Vagina (tissue), 2 donors: ENCODE results near the gene WDR1. TPM values are rescaled to one million over a fixed set of nuclear protein-coding genes. Genes with fewer than 3 reads are reported as not detected.

Experiments used
- DNase-seq, 2 donors: peaks; one replicate each; pipeline ENCODE4 v3.0.0-alpha.2; 2017; ENCODE audit errors: extremely low spot score in 2 of 2
- H3K27ac ChIP-seq: fragments of 200-600 bp; sonication (generic); one replicate; pipeline ENCODE4 v1.5.1; 2019
- H3K27me3 ChIP-seq: fragments of 200-600 bp; sonication (generic); one replicate; pipeline ENCODE4 v1.5.1; 2019
- H3K36me3 ChIP-seq, 2 donors: fragments of 200-600 bp; sonication (generic); one replicate each; pipeline ENCODE4 v1.5.1; 2017 to 2019
- H3K4me1 ChIP-seq: fragments of 200-600 bp; sonication (generic); one replicate; pipeline ENCODE4 v1.5.1; 2019
- H3K4me3 ChIP-seq, 2 donors: fragments of 200-600 bp; sonication (generic); 1 replicate in 1 of 2; 2 replicates in 1 of 2; pipeline ENCODE4 v1.5.1; 2016 to 2019
- H3K9me3 ChIP-seq: fragments of 200-600 bp; sonication (generic); one replicate; pipeline ENCODE4 v1.5.1; 2019
- POLR2A ChIP-seq, 2 donors: fragments of 450-650 bp; IDR thresholded peaks; one replicate each; pipeline ENCODE4 v1.6.1; 2017; ENCODE audit warnings: antibody characterized with exemption in 2 of 2, mild to moderate bottlenecking in 2 of 2, moderate library complexity in 2 of 2
- POLR2AphosphoS5 ChIP-seq, 2 donors: sonication (generic); formaldehyde crosslinking; IDR thresholded peaks; one replicate each; pipeline ENCODE4 v1.9.0; 2017; ENCODE audit warnings: antibody characterized with exemption in 2 of 2, mild to moderate bottlenecking in 2 of 2, low read depth in 1 of 2; ENCODE audit not compliant: insufficient read depth in 1 of 2
- intact Hi-C: fragments of 100-400 bp; cut with DNase I; formaldehyde crosslinking; loops from one replicate; pipeline ENCODE4 v1.15.1; 2023
- total RNA-seq: library from RNA; depleted of rRNA; stranded (reverse); fragments of >200 nt; gene quantifications from one replicate; pipeline ENCODE4 v1.2.3, GENCODE V29; 2016
- TF ChIP-seq, protein P1 (sequence below), 3 experiments: fragments of 450-650 bp in 2 of 3; fragments of 200-600 bp in 1 of 3; sonication (generic) in 1 of 3; IDR thresholded peaks; one replicate each; pipeline ENCODE4 v1.5.1; 2017 to 2019; ENCODE audit warnings: antibody characterized with exemption in 3 of 3, mild to moderate bottlenecking in 2 of 3, moderate library complexity in 2 of 3

WDR1 gene
- total RNA-seq, 1 donor from 2014 or later, result 159 TPM

- no peaks in the 10 kb centered on the region for H3K27me3 ChIP-seq
- peaks cover 0 to 71% of the 10 kb centered on the region in 2 donors for H3K36me3 ChIP-seq
- H3K4me3 ChIP-seq, result no peak overlapping the region
- H3K27ac ChIP-seq, result no peak overlapping the region
- DNase-seq, result no peak
- intact Hi-C loops, result no loop called here
- H3K4me1 ChIP-seq, result peaks cover 66% of the 10 kb centered on the region
- TF ChIP-seq POLR2AphosphoS5 (IDR thresholded peaks at IDR 0.05; ENCODE audit: insufficient read depth in 1 of 2, low read depth in 1 of 2) (peak in 1 of 2 donors; percentile 7), POLR2A (IDR thresholded peaks at IDR 0.05) (no peak)
- TF ChIP-seq, protein P1, sequence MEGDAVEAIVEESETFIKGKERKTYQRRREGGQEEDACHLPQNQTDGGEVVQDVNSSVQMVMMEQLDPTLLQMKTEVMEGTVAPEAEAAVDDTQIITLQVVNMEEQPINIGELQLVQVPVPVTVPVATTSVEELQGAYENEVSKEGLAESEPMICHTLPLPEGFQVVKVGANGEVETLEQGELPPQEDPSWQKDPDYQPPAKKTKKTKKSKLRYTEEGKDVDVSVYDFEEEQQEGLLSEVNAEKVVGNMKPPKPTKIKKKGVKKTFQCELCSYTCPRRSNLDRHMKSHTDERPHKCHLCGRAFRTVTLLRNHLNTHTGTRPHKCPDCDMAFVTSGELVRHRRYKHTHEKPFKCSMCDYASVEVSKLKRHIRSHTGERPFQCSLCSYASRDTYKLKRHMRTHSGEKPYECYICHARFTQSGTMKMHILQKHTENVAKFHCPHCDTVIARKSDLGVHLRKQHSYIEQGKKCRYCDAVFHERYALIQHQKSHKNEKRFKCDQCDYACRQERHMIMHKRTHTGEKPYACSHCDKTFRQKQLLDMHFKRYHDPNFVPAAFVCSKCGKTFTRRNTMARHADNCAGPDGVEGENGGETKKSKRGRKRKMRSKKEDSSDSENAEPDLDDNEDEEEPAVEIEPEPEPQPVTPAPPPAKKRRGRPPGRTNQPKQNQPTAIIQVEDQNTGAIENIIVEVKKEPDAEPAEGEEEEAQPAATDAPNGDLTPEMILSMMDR (IDR thresholded peaks at IDR 0.05), result no peak
- no peaks in the 10 kb centered on the region for H3K9me3 ChIP-seq
These were observed 25.9 kb downstream of the WDR1 start for GRCh38 chr4:10090467-10091250.

- Histone ChIP-seq H3K9me3 (no peaks in the 10 kb centered on the region), H3K4me1 (peaks cover 58% of the 10 kb centered on the region), H3K4me3 (no peak overlapping the region), H3K27ac (no peak overlapping the region), H3K36me3 (peaks cover 0 to 78% of the 10 kb centered on the region in 2 donors), H3K27me3 (no peaks in the 10 kb centered on the region)
- DNase-seq, result no peak
- intact Hi-C loops, result no loop called here
- no peak for TF ChIP-seq POLR2AphosphoS5 (IDR thresholded peaks at IDR 0.05; ENCODE audit: insufficient read depth in 1 of 2, low read depth in 1 of 2)
- no peak for TF ChIP-seq POLR2A (IDR thresholded peaks at IDR 0.05)
- TF ChIP-seq, protein P1 (IDR thresholded peaks at IDR 0.05), result no peak
These were observed 27.3 kb downstream of the WDR1 start for GRCh38 chr4:10089346-10089745.

DNA sequence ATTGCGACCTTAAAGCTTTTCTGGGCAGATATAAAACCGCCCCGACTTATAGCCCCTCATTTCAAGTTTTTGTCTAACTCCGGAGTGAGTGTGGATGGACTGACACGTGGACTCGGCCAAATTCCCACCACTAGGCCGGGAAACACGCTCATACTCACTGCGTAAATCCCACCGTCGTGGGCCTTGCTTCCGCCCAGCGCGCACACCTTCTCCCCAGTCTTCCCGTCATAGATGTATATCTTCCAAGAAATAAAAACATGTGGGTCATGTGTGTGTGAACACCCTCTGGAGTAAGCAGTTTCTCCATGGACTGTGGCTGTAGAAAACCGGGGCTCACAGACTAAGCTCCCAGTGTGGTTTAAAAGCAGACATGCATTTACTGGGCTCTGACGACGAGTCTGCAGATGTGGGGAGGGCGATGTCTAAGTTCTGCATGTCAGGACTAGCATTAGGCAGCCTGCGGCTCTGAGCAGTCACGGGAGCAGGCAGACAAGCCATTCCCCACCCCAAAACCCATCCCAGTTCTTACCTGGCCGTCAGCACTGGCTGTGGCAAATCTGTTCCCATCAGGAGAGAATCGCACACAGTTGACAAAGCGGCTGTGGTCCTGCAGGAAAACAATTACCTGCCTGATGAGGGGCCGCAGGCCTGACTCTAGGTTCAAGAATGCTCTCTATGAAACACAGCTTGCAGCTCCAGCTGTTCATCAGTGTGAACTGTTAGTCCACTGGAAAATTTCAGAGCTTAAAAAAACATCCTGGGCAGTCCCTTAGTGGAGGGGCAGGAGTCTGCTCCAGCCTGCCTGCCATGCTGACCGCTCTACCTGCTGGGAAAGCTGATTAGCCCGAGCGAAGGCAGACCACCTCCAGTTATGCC lies 28.2 kb downstream of the WDR1 start:
- Histone ChIP-seq H3K9me3 (no peaks in the 10 kb centered on the region), H3K4me1 (peaks cover 48% of the 10 kb centered on the region), H3K27me3 (no peaks in the 10 kb centered on the region), H3K27ac (no peak overlapping the region), H3K4me3 (no peak overlapping the region), H3K36me3 (peaks cover 0 to 83% of the 10 kb centered on the region in 2 donors)
- no peak for DNase-seq
- intact Hi-C loops, result no loop called here
- peak in 1 of 2 donors; percentile 21 for TF ChIP-seq POLR2AphosphoS5 (IDR thresholded peaks at IDR 0.05; ENCODE audit: insufficient read depth in 1 of 2, low read depth in 1 of 2)
- TF ChIP-seq POLR2A (IDR thresholded peaks at IDR 0.05), result no peak

DNA sequence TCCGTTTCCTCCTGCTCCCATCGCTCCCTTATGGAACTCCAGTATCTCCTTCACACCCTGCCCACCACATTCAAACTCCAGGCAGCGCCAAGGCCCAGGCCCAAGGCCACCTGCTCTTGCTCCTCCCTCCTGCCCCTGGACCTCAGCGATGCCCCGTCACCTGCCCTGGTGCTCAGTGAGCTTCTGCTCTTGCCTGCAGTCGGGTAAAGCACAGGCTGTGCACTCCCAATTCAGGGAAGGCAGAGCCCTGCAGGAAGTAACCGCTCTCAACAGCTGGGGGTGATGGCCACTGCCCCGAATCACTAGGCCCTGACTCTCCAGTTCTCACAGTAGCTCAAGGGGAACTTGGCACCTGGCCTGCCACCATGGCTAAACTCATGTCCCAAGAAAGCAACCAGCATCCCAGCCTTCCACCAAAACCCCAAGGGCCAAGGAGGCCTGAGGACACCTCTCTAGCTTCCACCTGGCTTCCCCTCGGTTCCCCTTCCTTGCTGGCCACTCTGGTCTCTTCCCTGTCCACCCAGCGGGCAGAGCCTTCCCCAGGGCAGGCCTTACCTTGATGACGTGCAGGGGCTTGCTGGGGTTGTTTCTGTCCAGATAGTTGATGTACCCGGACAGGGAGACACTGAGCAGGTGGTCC lies 29.3 kb downstream of the WDR1 start:
- Histone ChIP-seq H3K27me3 (no peaks in the 10 kb centered on the region), H3K36me3 (peaks cover 4 to 94% of the 10 kb centered on the region in 2 donors), H3K4me1 (peaks cover 37% of the 10 kb centered on the region), H3K27ac (no peak overlapping the region), H3K4me3 (no peak overlapping the region), H3K9me3 (no peaks in the 10 kb centered on the region)
- intact Hi-C loops, result no loop called here
- no peak for DNase-seq
- no peak for TF ChIP-seq POLR2A (IDR thresholded peaks at IDR 0.05)
- no peak for TF ChIP-seq POLR2AphosphoS5 (IDR thresholded peaks at IDR 0.05; ENCODE audit: insufficient read depth in 1 of 2, low read depth in 1 of 2)
- TF ChIP-seq, protein P1 (IDR thresholded peaks at IDR 0.05), result no peak

- H3K27ac ChIP-seq, result no peak overlapping the region
These were observed 30.0 kb downstream of the WDR1 start for GRCh38 chr4:10086506-10087120.

More at GRCh38 chr4:10086506-10087120, 30.0 kb downstream of the WDR1 start:
- intact Hi-C loops, result no loop called here
- no peak overlapping the region for H3K4me3 ChIP-seq
- peaks cover 4 to 96% of the 10 kb centered on the region in 2 donors for H3K36me3 ChIP-seq
- peaks cover 31% of the 10 kb centered on the region for H3K4me1 ChIP-seq
- no peaks in the 10 kb centered on the region for H3K27me3 ChIP-seq
- TF ChIP-seq POLR2A (IDR thresholded peaks at IDR 0.05) (no peak), POLR2AphosphoS5 (IDR thresholded peaks at IDR 0.05; ENCODE audit: insufficient read depth in 1 of 2, low read depth in 1 of 2) (no peak)
- TF ChIP-seq, protein P1 (IDR thresholded peaks at IDR 0.05), result no peak
- no peaks in the 10 kb centered on the region for H3K9me3 ChIP-seq
- DNase-seq, result no peak
